Colonic mucosa (tissue), 4 donors: ENCODE data around the gene PDE6B. TPM values are rescaled to one million over a fixed set of nuclear protein-coding genes. Genes with fewer than 3 reads are reported as not detected.
"Not testable (repeated sequence)": the region's sequence is repeated elsewhere in the genome, so short reads cannot be mapped to it uniquely, and the experiment has no call there.

Source experiments
- DNase-seq: peaks from one replicate; pipeline ENCODE4 v3.0.0-alpha.2; 2020
- H3K27ac ChIP-seq: fragments of 200-600 bp; one replicate; pipeline ENCODE4 v1.8.0; 2021
- H3K27me3 ChIP-seq: fragments of 200-600 bp; one replicate; pipeline ENCODE4 v1.8.0; 2021
- H3K36me3 ChIP-seq: fragments of 200-600 bp; one replicate; pipeline ENCODE4 v1.8.0; 2021
- H3K4me1 ChIP-seq: fragments of 200-600 bp; one replicate; pipeline ENCODE4 v1.8.0; 2021; ENCODE audit warnings: mild to moderate bottlenecking
- H3K4me3 ChIP-seq: fragments of 200-600 bp; one replicate; pipeline ENCODE4 v1.8.0; 2021
- H3K9ac ChIP-seq, 2 donors: one replicate each; pipeline ENCODE4 v1.7.0; 2013; ENCODE audit warnings: control low read depth in 2 of 2, low read depth in 2 of 2, low read length in 2 of 2
- H3K9me3 ChIP-seq: fragments of 200-600 bp; one replicate; pipeline ENCODE4 v1.8.0; 2021
- CTCF ChIP-seq: fragments of 200-600 bp; IDR thresholded peaks from one replicate; pipeline ENCODE4 v1.8.0; 2022; ENCODE audit warnings: antibody characterized with exemption, mild to moderate bottlenecking
- intact Hi-C: fragments of 100-400 bp; cut with DNase I; formaldehyde crosslinking; loops from one replicate; pipeline ENCODE4 v1.14.1; 2022
- total RNA-seq, 2 donors: library from RNA; stranded (reverse); fragmentation: NEBNext Ultra II Directional in 1 of 2; extraction: Animal tissue kit (Norgen Biotek cat#: 25700) in 1 of 2; gene quantifications; one replicate each; pipeline ENCODE4 v1.2.1, GENCODE V29; 2021
- donor health status: healthy.
- donor health status: DM: no; HTN: no; CAD: no.
- donor health status: DM: no; HTN: no; CAD: no.

PDE6B gene
- total RNA-seq, 2 donors from 2014 or later = 1.2 to 2.3 TPM

GRCh38 chr4:687971-688853 is 62.8 kb downstream of the PDE6B start:
- H3K36me3 ChIP-seq = no peaks in the 10 kb centered on the region
- H3K4me1 ChIP-seq = peaks cover 19% of the 10 kb centered on the region
- TF ChIP-seq CTCF = no peak
- no peak for DNase-seq
- no peaks in the 10 kb centered on the region for H3K9me3 ChIP-seq
- intact Hi-C loops = no loop called here
- H3K4me3 ChIP-seq = peak overlapping the region; percentile 41
- peak overlapping the region; percentile 74 for H3K27ac ChIP-seq
- peak overlapping the region; percentile 75 to 82 for H3K9ac ChIP-seq
- no peaks in the 10 kb centered on the region for H3K27me3 ChIP-seq

GRCh38 chr4:688854-689681 is 63.7 kb downstream of the PDE6B start, which contains the start of gene SLC49A3:
TSS of gene SLC49A3 (minus strand) at chr4:689151. CDS start at chr4:689127, 24 bp downstream.
- intact Hi-C loops = no loop called here
- Histone ChIP-seq H3K4me1 (peaks cover 19% of the 10 kb centered on the region), H3K27me3 (no peaks in the 10 kb centered on the region), H3K36me3 (no peaks in the 10 kb centered on the region), H3K4me3 (peak within 1 kb of the TSS; percentile 41), H3K9ac (peak within 1 kb of the TSS; percentile 75 to 82), H3K9me3 (no peaks in the 10 kb centered on the region), H3K27ac (peak within 1 kb of the TSS; percentile 74)
- no peak for DNase-seq
- TF ChIP-seq CTCF = no peak

- intact Hi-C loops = no loop called here
- peak overlapping the region; percentile 41 for H3K4me3 ChIP-seq
- DNase-seq = no peak
- H3K36me3 ChIP-seq = no peaks in the 10 kb centered on the region
- H3K27ac ChIP-seq = peak overlapping the region; percentile 74
- H3K27me3 ChIP-seq = no peaks in the 10 kb centered on the region
- peak overlapping the region; percentile 75 to 82 for H3K9ac ChIP-seq
- H3K9me3 ChIP-seq = no peaks in the 10 kb centered on the region
- peaks cover 19% of the 10 kb centered on the region for H3K4me1 ChIP-seq
- TF ChIP-seq CTCF = no peak
Measured at GRCh38 chr4:689723-690122, 64.3 kb downstream of the PDE6B start.

- intact Hi-C loops = no loop called here
- no peak for TF ChIP-seq CTCF
Measured at GRCh38 chr4:692771-693554, 67.6 kb downstream of the PDE6B start.

GRCh38 chr4:694341-694940 is 69.1 kb downstream of the PDE6B start:
- intact Hi-C loops, H3K4me3 ChIP-seq, H3K9me3 ChIP-seq, DNase-seq, H3K36me3 ChIP-seq, H3K27me3 ChIP-seq, H3K27ac ChIP-seq, H3K4me1 ChIP-seq, H3K9ac ChIP-seq: not testable (repeated sequence)

More at GRCh38 chr4:692771-693554, 67.6 kb downstream of the PDE6B start:
- Histone ChIP-seq H3K4me1 (peaks cover 8% of the 10 kb centered on the region), H3K9me3 (no peaks in the 10 kb centered on the region), H3K27me3 (no peaks in the 10 kb centered on the region), H3K27ac (no peak overlapping the region), H3K36me3 (no peaks in the 10 kb centered on the region), H3K4me3 (no peak overlapping the region), H3K9ac (no peak overlapping the region)
- DNase-seq = no peak
